Prostate gland (tissue), 2 donors: ENCODE data around the gene CASQ2. TPM values are rescaled to one million over a fixed set of nuclear protein-coding genes. Genes with fewer than 3 reads are reported as not detected.

Experiments used
- DNase-seq: peaks from one replicate; pipeline ENCODE4 v3.0.0-alpha.2; 2019; ENCODE audit warnings: low spot score
- H3K27ac ChIP-seq, 2 donors: fragments of 200-600 bp; sonication (generic); 2 replicates each; pipeline ENCODE4 v1.5.1; 2017 to 2019
- H3K27me3 ChIP-seq: fragments of 200-600 bp; sonication (generic); replicated peaks from 2 replicates; pipeline ENCODE4 v1.5.1; 2019; ENCODE audit not compliant: insufficient read depth
- H3K36me3 ChIP-seq, 2 donors: fragments of 200-600 bp; sonication (generic); 1 replicate in 1 of 2; 2 replicates in 1 of 2; pipeline versions ENCODE4 v1.5.1 to v1.8.1; 2017 to 2019
- H3K4me1 ChIP-seq: fragments of 200-600 bp; sonication (generic); replicated peaks from 2 replicates; pipeline ENCODE4 v1.5.1; 2019
- H3K4me3 ChIP-seq, 2 donors: fragments of 200-600 bp; sonication (generic); 2 replicates each; pipeline ENCODE4 v1.5.1; 2017 to 2019
- H3K9me3 ChIP-seq: fragments of 200-600 bp; sonication (generic); 2 replicates; pipeline ENCODE4 v1.5.1; 2017
- POLR2A ChIP-seq: fragments of 450-650 bp; IDR thresholded peaks from one replicate; pipeline ENCODE4 v1.6.1; 2016; ENCODE audit warnings: antibody characterized with exemption, mild to moderate bottlenecking
- POLR2AphosphoS5 ChIP-seq: sonication (generic); formaldehyde crosslinking; IDR thresholded peaks from one replicate; pipeline ENCODE4 v1.6.1; 2017; ENCODE audit warnings: antibody characterized with exemption
- WGBS: methylation state at CpG from one replicate; pipeline ENCODE4 v1.1.5; 2018; 5-methylcytosine and 5-hydroxymethylcytosine counted together
- intact Hi-C: fragments of 100-400 bp; cut with DNase I; formaldehyde crosslinking; loops from one replicate; pipeline ENCODE4 v1.14.2; 2022
- total RNA-seq, 2 donors: library from RNA; depleted of rRNA; stranded (reverse); fragments of >200 nt; gene quantifications; one replicate each; pipeline ENCODE4 v1.1.0, GENCODE V29; 2016
- TF ChIP-seq, protein P1 (sequence below), 4 experiments: fragments of 200-600 bp in 2 of 4; fragments of 450-650 bp in 2 of 4; sonication (generic) in 2 of 4; IDR thresholded peaks; 1 replicate in 3 of 4; 2 replicates in 1 of 4; pipeline ENCODE4 v1.5.1; 2016 to 2019; ENCODE audit warnings: antibody characterized with exemption in 4 of 4, mild to moderate bottlenecking in 2 of 4, moderate library complexity in 2 of 4

Gene CASQ2
- total RNA-seq, 2 donors from 2014 or later = 6.4 to 6.6 TPM

DNA sequence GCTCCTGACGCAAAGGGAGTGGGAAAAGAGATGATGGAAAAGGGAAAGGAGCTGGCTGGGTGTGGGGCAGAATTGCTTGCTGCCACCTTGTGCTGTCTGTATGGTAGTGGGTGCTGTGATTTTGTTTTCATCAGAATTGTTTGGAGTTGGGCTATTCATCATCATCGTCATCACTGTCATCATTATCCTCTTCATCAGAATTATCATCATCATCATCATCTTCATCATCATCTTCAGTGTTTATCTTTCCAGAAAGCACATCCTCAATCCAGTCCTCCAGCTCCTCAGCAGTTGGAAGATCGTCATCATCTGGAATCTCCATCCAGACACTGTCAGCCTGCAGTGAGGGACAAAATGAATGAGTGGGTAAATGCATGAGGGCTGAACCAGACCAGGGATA is 67.4 kb downstream of the CASQ2 start:
- DNase-seq = no peak
- H3K27ac ChIP-seq = no peak overlapping the region
- no peaks in the 10 kb centered on the region for H3K27me3 ChIP-seq
- no peak overlapping the region for H3K4me3 ChIP-seq
- intact Hi-C loops = no loop called here
- WGBS = 92% methylated on average over 3 of the region's 3 CpGs
- H3K4me1 ChIP-seq = no peaks in the 10 kb centered on the region
- H3K36me3 ChIP-seq = no peaks in the 10 kb centered on the region
- no peaks in the 10 kb centered on the region for H3K9me3 ChIP-seq
- TF ChIP-seq POLR2AphosphoS5 (no peak), POLR2A (no peak)

DNA sequence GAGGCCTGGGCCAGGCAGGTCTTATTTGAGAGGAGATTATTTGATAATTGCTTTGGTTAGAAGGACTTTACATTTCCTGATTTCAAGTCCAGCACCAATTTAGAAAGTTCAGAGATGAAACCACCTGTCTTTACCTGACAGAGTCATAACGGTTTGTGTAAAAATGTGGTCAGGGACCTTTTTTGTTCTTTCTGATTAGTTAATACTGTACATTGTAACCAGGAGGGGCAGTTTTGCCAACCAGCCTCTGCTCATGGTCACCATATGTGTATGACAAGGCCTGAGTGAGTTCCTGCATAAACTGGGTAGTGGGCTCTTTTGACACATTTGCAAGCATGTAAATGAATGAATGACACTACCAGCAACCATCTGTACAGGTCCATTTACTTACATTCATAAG is 70.9 kb downstream of the CASQ2 start:
- TF ChIP-seq, protein P1, sequence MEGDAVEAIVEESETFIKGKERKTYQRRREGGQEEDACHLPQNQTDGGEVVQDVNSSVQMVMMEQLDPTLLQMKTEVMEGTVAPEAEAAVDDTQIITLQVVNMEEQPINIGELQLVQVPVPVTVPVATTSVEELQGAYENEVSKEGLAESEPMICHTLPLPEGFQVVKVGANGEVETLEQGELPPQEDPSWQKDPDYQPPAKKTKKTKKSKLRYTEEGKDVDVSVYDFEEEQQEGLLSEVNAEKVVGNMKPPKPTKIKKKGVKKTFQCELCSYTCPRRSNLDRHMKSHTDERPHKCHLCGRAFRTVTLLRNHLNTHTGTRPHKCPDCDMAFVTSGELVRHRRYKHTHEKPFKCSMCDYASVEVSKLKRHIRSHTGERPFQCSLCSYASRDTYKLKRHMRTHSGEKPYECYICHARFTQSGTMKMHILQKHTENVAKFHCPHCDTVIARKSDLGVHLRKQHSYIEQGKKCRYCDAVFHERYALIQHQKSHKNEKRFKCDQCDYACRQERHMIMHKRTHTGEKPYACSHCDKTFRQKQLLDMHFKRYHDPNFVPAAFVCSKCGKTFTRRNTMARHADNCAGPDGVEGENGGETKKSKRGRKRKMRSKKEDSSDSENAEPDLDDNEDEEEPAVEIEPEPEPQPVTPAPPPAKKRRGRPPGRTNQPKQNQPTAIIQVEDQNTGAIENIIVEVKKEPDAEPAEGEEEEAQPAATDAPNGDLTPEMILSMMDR (IDR thresholded peaks at IDR 0.05) = no peak
- no peak for TF ChIP-seq POLR2A
- TF ChIP-seq POLR2AphosphoS5 = no peak
- H3K4me3 ChIP-seq = no peak overlapping the region
- 81% methylated on average over 1 of the region's 1 CpG for WGBS
- H3K9me3 ChIP-seq = no peaks in the 10 kb centered on the region
- intact Hi-C loops = no loop called here
- no peaks in the 10 kb centered on the region for H3K4me1 ChIP-seq
- DNase-seq = no peak
- H3K27me3 ChIP-seq = no peaks in the 10 kb centered on the region
- H3K27ac ChIP-seq = no peak overlapping the region
- H3K36me3 ChIP-seq = no peaks in the 10 kb centered on the region

DNA sequence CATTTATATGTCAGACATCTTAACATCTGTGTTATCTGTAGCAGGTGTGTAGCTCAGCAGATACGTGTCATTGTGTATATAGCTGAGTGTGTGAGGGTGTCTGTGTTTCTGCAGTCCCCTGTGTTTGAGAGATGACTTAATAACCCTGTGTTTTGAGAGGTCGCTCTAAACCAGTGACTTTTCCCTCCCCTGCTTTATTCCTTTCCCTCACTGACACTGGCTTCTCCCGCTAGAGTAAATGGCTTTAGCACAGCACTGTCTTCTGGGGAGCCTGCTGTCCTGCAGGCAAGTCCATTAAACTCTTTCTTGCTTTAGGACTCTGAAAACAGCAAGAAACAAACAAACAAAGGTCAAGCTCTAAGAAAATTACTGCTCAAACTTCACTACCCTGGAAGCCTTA is 73.7 kb downstream of the CASQ2 start:
- Histone ChIP-seq H3K4me1 (no peaks in the 10 kb centered on the region), H3K27ac (no peak overlapping the region), H3K4me3 (no peak overlapping the region), H3K36me3 (no peaks in the 10 kb centered on the region), H3K27me3 (no peaks in the 10 kb centered on the region), H3K9me3 (no peaks in the 10 kb centered on the region)
- no peak for TF ChIP-seq POLR2AphosphoS5
- TF ChIP-seq, protein P1 (IDR thresholded peaks at IDR 0.05) = no peak
- TF ChIP-seq POLR2A = no peak
- intact Hi-C loops = no loop called here
- no peak for DNase-seq
- WGBS = 89% methylated on average over 3 of the region's 3 CpGs

DNA sequence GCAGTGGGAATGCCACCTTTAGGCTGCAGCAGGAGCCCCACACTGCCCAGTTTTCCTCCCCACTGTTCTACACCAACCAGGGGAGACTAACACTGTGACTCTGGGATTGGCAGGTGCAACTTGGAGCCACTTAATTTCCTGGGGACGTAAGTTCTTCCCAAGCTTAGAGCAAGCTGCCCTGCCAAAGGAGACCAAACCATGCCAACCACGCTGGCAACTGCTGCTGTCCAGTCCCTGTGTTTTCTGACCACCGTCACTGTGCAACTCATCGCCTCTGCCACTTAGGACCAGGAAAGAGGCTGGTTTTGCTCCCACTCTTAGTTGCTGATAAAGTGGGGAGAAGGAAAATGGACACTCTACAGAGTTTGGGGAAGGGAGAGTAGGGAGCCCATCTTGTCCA is 76.3 kb downstream of the CASQ2 start:
- 90% methylated on average over 4 of the region's 4 CpGs for WGBS
- no peak overlapping the region for H3K27ac ChIP-seq
- no peak overlapping the region for H3K4me3 ChIP-seq
- no peaks in the 10 kb centered on the region for H3K27me3 ChIP-seq
- no peaks in the 10 kb centered on the region for H3K4me1 ChIP-seq
- no peaks in the 10 kb centered on the region for H3K36me3 ChIP-seq
- intact Hi-C loops = no loop called here
- no peaks in the 10 kb centered on the region for H3K9me3 ChIP-seq
- no peak for DNase-seq
- TF ChIP-seq POLR2AphosphoS5 (no peak), POLR2A (no peak)
- TF ChIP-seq, protein P1 (IDR thresholded peaks at IDR 0.05) = no peak

DNA sequence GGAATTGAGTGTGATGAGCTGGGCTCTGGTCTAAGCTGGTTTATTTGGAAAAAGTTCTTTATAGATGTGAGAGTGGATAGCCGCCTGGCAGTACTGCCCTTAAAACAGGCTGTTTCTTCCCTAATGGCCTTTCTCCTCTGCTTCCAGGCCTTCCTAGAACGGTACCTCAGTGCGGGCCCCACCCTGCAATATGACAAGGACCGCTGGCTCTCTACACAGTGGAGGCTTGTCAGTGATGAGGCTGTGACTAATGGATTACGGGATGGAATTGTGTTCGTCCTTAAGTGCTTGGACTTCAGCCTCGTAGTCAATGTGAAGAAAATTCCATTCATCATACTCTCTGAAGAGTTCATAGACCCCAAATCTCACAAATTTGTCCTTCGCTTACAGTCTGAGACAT is 77.5 kb downstream of the CASQ2 start:
- H3K4me3 ChIP-seq = no peak overlapping the region
- H3K9me3 ChIP-seq = no peaks in the 10 kb centered on the region
- no peak for DNase-seq
- TF ChIP-seq, protein P1 (IDR thresholded peaks at IDR 0.05) = no peak
- no peak for TF ChIP-seq POLR2A
- no peak for TF ChIP-seq POLR2AphosphoS5
- 97% methylated on average over 8 of the region's 8 CpGs for WGBS
- no peaks in the 10 kb centered on the region for H3K4me1 ChIP-seq
- H3K27ac ChIP-seq = no peak overlapping the region
- H3K36me3 ChIP-seq = no peaks in the 10 kb centered on the region
- no peaks in the 10 kb centered on the region for H3K27me3 ChIP-seq
- intact Hi-C loops = no loop called here
